HEK293T (cell line): ENCODE results near the gene CRADD.
A peak's percentile ranks its signal among the peaks of the same experiment; 100 is the strongest.

ENCODE experiments used
- ARNT ChIP-seq: fragments of 450-650 bp; IDR thresholded peaks from 2 replicates; pipeline ENCODE4 v1.6.1; 2017; ENCODE audit warnings: mild to moderate bottlenecking
- BHLHE40 ChIP-seq: fragments of 450-650 bp; IDR thresholded peaks from 2 replicates; pipeline ENCODE4 v1.6.1; 2016; ENCODE audit warnings: mild to moderate bottlenecking, moderate library complexity, borderline replicate concordance
- FOXA1 ChIP-seq: fragments of 450-650 bp; IDR thresholded peaks from 2 replicates; pipeline ENCODE4 v1.6.1; 2016; ENCODE audit warnings: mild to moderate bottlenecking
- FOXM1 ChIP-seq: fragments of 450-650 bp; IDR thresholded peaks from 2 replicates; pipeline ENCODE4 v1.6.1; 2017; ENCODE audit warnings: mild to moderate bottlenecking, borderline replicate concordance
- HDGF ChIP-seq: fragments of 450-650 bp; IDR thresholded peaks from 2 replicates; pipeline ENCODE4 v1.6.1; 2017; ENCODE audit warnings: antibody characterized with exemption, borderline replicate concordance
- L3MBTL2 ChIP-seq: fragments of 450-650 bp; conservative IDR thresholded peaks from 2 replicates; pipeline ENCODE4 v1.6.1; 2016; ENCODE audit warnings: mild to moderate bottlenecking
- LEF1 ChIP-seq: fragments of 450-650 bp; IDR thresholded peaks from 2 replicates; pipeline ENCODE4 v1.6.1; 2017; ENCODE audit warnings: mild to moderate bottlenecking, borderline replicate concordance
- NFRKB ChIP-seq: fragments of 450-650 bp; IDR thresholded peaks from 2 replicates; pipeline ENCODE4 v1.6.1; 2016; ENCODE audit warnings: mild to moderate bottlenecking, moderate library complexity
- SP1 ChIP-seq: fragments of 450-650 bp; IDR thresholded peaks from 2 replicates; pipeline ENCODE4 v1.6.1; 2017
- SUZ12 ChIP-seq: fragments of 450-650 bp; IDR thresholded peaks from 2 replicates; pipeline ENCODE4 v1.6.1; 2016; ENCODE audit warnings: mild to moderate bottlenecking
- TARDBP ChIP-seq: fragments of 450-650 bp; IDR thresholded peaks from 2 replicates; pipeline ENCODE4 v1.6.1; 2016
- ZNF384 ChIP-seq: fragments of 450-650 bp; IDR thresholded peaks from 2 replicates; pipeline ENCODE4 v1.6.1; 2016
- TF ChIP-seq, protein P1 (sequence below): fragments of 450-650 bp; IDR thresholded peaks from 2 replicates; pipeline ENCODE4 v1.6.1; 2016

DNA sequence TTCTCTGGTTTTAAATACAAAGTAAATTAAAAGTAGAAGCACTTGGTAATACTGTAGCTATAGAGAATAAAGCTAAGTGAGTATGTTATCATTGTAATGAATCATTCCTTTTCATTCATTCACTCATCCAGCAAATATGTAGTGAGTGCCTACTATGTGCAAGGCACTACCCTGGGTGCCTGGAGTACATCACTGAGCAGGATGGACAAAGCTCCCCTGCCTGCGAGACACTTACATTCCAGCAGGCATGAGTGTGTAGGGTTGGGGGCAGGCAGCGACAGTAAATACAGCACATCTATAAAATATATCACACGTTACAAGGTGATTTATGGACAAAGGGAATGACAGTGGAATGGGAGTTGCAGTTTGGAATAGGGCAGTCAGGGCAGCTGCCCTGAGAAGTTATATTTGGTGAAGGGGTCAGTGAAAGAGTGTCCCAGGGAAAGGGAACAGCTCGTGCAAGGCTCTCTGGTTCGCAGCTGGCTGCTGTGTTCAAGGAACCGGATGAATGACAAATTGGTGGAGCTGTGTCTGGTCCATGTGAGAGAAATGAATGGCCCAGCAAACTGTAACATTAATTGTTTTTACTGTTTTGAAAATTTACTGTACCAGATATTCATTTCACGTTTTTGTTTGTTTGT lies 159.6 kb downstream of the CRADD start:
- TF ChIP-seq L3MBTL2 = no peak
- TF ChIP-seq TARDBP = no peak
- no peak for TF ChIP-seq SUZ12
- TF ChIP-seq FOXM1 = no peak
- TF ChIP-seq NFRKB = no peak
- no peak for TF ChIP-seq ZNF384
- TF ChIP-seq SP1 = no peak
- TF ChIP-seq HDGF = no peak
- TF ChIP-seq BHLHE40 = no peak
- TF ChIP-seq FOXA1 = no peak
- no peak for TF ChIP-seq LEF1
- no peak for TF ChIP-seq ARNT
- TF ChIP-seq, protein P1, sequence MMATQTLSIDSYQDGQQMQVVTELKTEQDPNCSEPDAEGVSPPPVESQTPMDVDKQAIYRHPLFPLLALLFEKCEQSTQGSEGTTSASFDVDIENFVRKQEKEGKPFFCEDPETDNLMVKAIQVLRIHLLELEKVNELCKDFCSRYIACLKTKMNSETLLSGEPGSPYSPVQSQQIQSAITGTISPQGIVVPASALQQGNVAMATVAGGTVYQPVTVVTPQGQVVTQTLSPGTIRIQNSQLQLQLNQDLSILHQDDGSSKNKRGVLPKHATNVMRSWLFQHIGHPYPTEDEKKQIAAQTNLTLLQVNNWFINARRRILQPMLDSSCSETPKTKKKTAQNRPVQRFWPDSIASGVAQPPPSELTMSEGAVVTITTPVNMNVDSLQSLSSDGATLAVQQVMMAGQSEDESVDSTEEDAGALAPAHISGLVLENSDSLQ = peak; percentile 61; the same call in 1 of the 2 replicates
